RWPE2 (cell line): ENCODE measurements around the gene RPL35.

Experiments
- ATAC-seq: fragments of 200-7000 bp; cut with Tn5 transposase; 3 replicates; pipeline ENCODE4 v1.9.1; 2021; ENCODE audit warnings: low read depth
- DNase-seq: peaks from one replicate; pipeline ENCODE4 v3.0.0-alpha.2; 2020; ENCODE audit warnings: low spot score
- H3K27ac ChIP-seq: fragments of 450-650 bp; 2 replicates; pipeline ENCODE4 v1.5.1; 2017; ENCODE audit warnings: mild to moderate bottlenecking; ENCODE audit not compliant: poor library complexity, severe bottlenecking
- H3K27me3 ChIP-seq: fragments of 250-450 bp; sonication (Bioruptor Pico); 2 replicates; pipeline ENCODE4 v1.5.1; 2021; ENCODE audit warnings: mild to moderate bottlenecking, moderate library complexity; ENCODE audit not compliant: insufficient read depth, poor library complexity, severe bottlenecking
- H3K36me3 ChIP-seq: fragments of 250-450 bp; sonication (Bioruptor Pico); 2 replicates; pipeline ENCODE4 v1.5.1; 2020; ENCODE audit warnings: low read depth, mild to moderate bottlenecking, moderate library complexity
- H3K4me1 ChIP-seq: fragments of 250-450 bp; sonication (Bioruptor Pico); 2 replicates; pipeline ENCODE4 v1.5.1; 2021; ENCODE audit warnings: mild to moderate bottlenecking, moderate library complexity; ENCODE audit not compliant: insufficient read depth, poor library complexity, severe bottlenecking
- H3K4me3 ChIP-seq: fragments of 250-450 bp; sonication (Bioruptor Pico); 2 replicates; pipeline ENCODE4 v1.5.1; 2021; ENCODE audit warnings: mild to moderate bottlenecking, moderate library complexity; ENCODE audit not compliant: severe bottlenecking
- H3K9me3 ChIP-seq: fragments of 250-450 bp; sonication (Bioruptor Pico); 2 replicates; pipeline ENCODE4 v1.5.1; 2021; ENCODE audit warnings: mild to moderate bottlenecking, moderate library complexity; ENCODE audit not compliant: severe bottlenecking
- TF ChIP-seq, protein P1 (sequence below): fragments of 450-650 bp; IDR thresholded peaks from one replicate; pipeline ENCODE4 v1.5.1; 2017; ENCODE audit warnings: mild to moderate bottlenecking, moderate library complexity; ENCODE audit not compliant: poor library complexity, severe bottlenecking

The RPL35 gene

DNA sequence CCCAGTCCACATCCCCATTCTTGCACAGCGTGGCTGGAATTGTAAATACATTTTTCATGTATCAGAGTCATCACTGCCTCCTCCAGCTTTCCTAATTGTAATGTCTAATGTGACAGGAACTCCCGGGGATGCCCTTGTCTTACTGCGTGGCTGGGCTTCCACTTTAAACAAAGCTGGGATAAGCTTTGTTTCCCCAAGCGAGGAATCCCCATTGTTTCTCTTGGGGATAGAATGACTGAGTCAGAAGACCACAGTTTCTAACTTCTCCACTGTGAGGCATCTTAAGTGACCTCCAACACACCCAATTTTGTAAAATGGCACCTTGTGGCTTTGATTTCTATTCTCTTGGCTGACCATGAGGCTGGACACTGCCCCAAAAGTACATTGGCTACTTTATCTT, 22.6 kb upstream of the RPL35 start:
- Histone ChIP-seq H3K4me1 (no peaks in the 10 kb centered on the region), H3K27ac (no peak overlapping the region), H3K27me3 (no peaks in the 10 kb centered on the region), H3K9me3 (no peaks in the 10 kb centered on the region), H3K36me3 (peaks cover 22% of the 10 kb centered on the region), H3K4me3 (no peak overlapping the region)
- TF ChIP-seq, protein P1, sequence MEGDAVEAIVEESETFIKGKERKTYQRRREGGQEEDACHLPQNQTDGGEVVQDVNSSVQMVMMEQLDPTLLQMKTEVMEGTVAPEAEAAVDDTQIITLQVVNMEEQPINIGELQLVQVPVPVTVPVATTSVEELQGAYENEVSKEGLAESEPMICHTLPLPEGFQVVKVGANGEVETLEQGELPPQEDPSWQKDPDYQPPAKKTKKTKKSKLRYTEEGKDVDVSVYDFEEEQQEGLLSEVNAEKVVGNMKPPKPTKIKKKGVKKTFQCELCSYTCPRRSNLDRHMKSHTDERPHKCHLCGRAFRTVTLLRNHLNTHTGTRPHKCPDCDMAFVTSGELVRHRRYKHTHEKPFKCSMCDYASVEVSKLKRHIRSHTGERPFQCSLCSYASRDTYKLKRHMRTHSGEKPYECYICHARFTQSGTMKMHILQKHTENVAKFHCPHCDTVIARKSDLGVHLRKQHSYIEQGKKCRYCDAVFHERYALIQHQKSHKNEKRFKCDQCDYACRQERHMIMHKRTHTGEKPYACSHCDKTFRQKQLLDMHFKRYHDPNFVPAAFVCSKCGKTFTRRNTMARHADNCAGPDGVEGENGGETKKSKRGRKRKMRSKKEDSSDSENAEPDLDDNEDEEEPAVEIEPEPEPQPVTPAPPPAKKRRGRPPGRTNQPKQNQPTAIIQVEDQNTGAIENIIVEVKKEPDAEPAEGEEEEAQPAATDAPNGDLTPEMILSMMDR: no peak
- no peak for DNase-seq
- no peak for ATAC-seq

DNA sequence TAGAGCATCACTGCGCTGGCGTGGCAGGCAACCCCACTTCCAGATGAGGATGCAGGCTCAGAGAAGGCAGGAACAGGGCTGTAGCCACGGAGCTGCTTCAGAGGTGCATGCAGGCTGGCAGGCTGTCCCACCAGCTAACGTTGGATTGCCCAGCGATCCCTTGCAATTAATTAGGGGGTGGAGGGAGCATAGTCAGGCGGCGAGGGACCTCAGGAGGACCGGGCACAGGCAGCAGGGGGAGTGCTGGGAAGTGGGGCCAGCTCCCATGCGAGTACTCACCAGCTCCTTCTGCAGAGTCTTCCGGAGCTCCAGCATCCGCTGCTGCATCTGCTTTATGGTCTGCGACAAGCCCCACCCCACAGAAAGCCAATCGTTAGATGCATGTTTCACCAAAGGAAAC, 20.5 kb upstream of the RPL35 start:
- H3K4me1 ChIP-seq: no peaks in the 10 kb centered on the region
- no peaks in the 10 kb centered on the region for H3K27me3 ChIP-seq
- no peak for DNase-seq
- H3K4me3 ChIP-seq: no peak overlapping the region
- H3K27ac ChIP-seq: no peak overlapping the region
- no peak for ATAC-seq
- H3K9me3 ChIP-seq: no peaks in the 10 kb centered on the region
- peaks cover 29% of the 10 kb centered on the region for H3K36me3 ChIP-seq
- TF ChIP-seq, protein P1: no peak

DNA sequence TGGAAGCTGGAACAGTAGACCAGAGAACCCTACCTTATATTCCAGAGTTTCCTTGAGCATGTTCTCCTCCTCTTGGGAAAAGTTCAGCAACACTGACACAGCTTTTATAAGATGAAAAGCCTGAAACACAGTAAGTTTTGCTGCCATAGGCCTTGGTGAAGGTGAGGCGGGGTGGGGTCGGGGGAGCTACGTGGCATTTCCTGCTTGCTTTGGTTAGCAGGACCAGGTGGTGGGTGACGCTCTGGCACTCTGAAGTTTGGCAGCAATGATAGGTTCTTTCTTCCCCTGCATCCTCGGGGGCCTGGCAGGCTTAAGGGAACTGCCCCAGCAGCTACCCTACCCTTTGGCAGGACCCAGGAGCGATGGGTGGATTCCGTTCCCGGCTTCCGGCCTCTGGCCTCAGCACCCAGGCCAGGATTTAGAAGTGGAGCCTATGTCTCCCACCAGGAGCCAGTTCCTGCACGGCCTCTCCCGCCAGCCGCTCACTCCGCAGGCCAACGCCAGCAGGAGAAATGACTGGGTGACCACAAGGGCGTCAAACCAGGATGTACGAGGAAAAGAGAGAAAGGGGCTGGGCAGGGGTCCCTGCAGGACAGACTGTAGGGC, 19.5 kb upstream of the RPL35 start:
- no peak for DNase-seq
- TF ChIP-seq, protein P1: no peak
- Histone ChIP-seq H3K27me3 (no peaks in the 10 kb centered on the region), H3K27ac (no peak overlapping the region), H3K4me1 (no peaks in the 10 kb centered on the region), H3K36me3 (peaks cover 38% of the 10 kb centered on the region), H3K4me3 (no peak overlapping the region), H3K9me3 (no peaks in the 10 kb centered on the region)
- no peak for ATAC-seq

DNA sequence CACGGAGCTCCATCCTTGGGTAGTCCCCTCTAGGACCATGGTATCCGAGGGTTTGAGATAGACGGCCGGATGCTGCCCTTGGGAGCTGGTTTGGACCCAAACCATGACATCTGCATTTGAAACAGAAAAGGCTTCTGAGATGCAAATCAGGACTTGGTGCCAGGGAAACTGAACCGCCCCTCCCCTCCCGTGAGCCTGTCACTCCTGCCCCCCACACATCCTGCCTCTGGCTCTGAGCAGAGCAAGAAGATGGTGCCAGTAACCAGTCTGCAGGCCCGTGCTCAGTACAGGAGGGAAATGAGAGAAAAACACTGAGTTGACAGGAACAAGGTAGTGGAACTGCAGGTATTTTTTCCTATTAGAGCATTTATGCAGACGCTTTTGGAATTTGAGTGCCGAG, 18.7 kb upstream of the RPL35 start:
- Histone ChIP-seq H3K27me3 (no peaks in the 10 kb centered on the region), H3K36me3 (peaks cover 46% of the 10 kb centered on the region), H3K4me3 (no peak overlapping the region), H3K4me1 (no peaks in the 10 kb centered on the region), H3K9me3 (no peaks in the 10 kb centered on the region), H3K27ac (no peak overlapping the region)
- ATAC-seq: no peak
- DNase-seq: no peak
- TF ChIP-seq, protein P1: no peak

DNA sequence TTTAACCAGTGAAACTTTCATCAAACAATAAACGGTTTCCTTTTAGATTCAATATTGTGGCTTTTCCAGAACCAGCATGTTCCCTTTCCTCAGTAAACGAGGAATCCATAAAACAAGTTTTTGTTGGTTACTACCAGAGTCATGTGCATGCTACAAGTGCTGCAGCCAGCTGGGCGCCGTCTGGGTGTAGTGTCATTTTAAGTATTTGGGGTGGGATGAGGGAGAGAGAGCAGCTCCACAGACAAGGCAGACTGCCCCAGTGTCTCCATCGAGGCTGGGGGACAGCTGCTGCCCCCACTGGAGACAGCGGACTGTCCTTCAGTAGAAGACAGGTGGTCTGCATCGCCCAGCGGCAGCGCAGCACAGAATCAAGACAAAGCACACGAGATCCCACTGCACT, 17.5 kb upstream of the RPL35 start:
- Histone ChIP-seq H3K27me3 (no peaks in the 10 kb centered on the region), H3K4me3 (no peak overlapping the region), H3K9me3 (no peaks in the 10 kb centered on the region), H3K4me1 (no peaks in the 10 kb centered on the region), H3K27ac (no peak overlapping the region), H3K36me3 (peaks cover 54% of the 10 kb centered on the region)
- DNase-seq: no peak
- TF ChIP-seq, protein P1: no peak
- ATAC-seq: no peak
